HepG2 (cell line): ENCODE measurements around the gene SMAD7. TPM values are rescaled to one million over a fixed set of nuclear protein-coding genes. Genes with fewer than 3 reads are reported as not detected.

Source experiments
- E2F2 ChIP-seq: sonication (generic); formaldehyde crosslinking; IDR thresholded peaks from 2 replicates; pipeline ENCODE4 v1.4.0; 2020; ENCODE audit warnings: missing genetic modification reagents, borderline replicate concordance
- MTA3 ChIP-seq: sonication (generic); formaldehyde crosslinking; IDR thresholded peaks from 2 replicates; pipeline ENCODE4 v1.4.0; 2020; ENCODE audit warnings: missing genetic modification reagents
- RERE ChIP-seq: IDR thresholded peaks from 2 replicates; pipeline ENCODE4 v1.6.1; 2016; ENCODE audit warnings: low read depth, missing genetic modification reagents, missing compliant biosample characterization
- ZNF136 ChIP-seq: sonication (generic); formaldehyde crosslinking; IDR thresholded peaks from 2 replicates; pipeline ENCODE4 v1.8.1; 2022; ENCODE audit warnings: low read depth, mild to moderate bottlenecking, moderate library complexity, missing genetic modification reagents
- ZNF646 ChIP-seq: sonication (generic); formaldehyde crosslinking; IDR thresholded peaks from 2 replicates; pipeline ENCODE4 v1.9.0; 2021; ENCODE audit warnings: mild to moderate bottlenecking, missing genetic modification reagents
- polyA plus RNA-seq, 8 experiments: library from polyadenylated mRNA; depleted of rRNA in 3 of 8; stranded (reverse) in 7 of 8; unstranded in 1 of 8; fragments of >200 nt; fragmentation: Illumina TruSeq in 4 of 8; extraction: Trizol in 4 of 8; gene quantifications; 2 replicates each; pipeline versions ENCODE4 v1.2.1 to v1.2.3, GENCODE V29; 2011 to 2016; ENCODE audit warnings: low read depth in 4 of 8, missing spikeins in 1 of 8, mixed read lengths in 1 of 8; ENCODE audit not compliant: insufficient read depth in 1 of 8
- total RNA-seq, 5 experiments: library from RNA; depleted of rRNA; stranded (reverse); fragments of >200 nt; fragmentation: Illumina TruSeq; extraction: Trizol; gene quantifications; 2 replicates each; pipeline ENCODE4 v1.2.3, GENCODE V29; 2016; ENCODE audit warnings: low read depth in 1 of 5

The SMAD7 gene
- total and polyA plus RNA-seq, 2 of the 13 experiments (the other 11 are each of a cell fraction or from before 2014, with no cell fraction given) = 17.4 to 24.7 TPM

- no peak for TF ChIP-seq ZNF646 (CRISPR knock-in tag)
- TF ChIP-seq MTA3 = no peak
- TF ChIP-seq ZNF136 (CRISPR knock-in tag) = no peak
- no peak for TF ChIP-seq E2F2 (CRISPR knock-in tag)
- TF ChIP-seq RERE (CRISPR knock-in tag) = no peak
- TF ChIP-seq, all 625 proteins: peak for 5
Observed at GRCh38 chr18:48918660-48919456, 31.9 kb downstream of the SMAD7 start (continued).
